ENCODE results near the gene TMTC2.

DNA sequence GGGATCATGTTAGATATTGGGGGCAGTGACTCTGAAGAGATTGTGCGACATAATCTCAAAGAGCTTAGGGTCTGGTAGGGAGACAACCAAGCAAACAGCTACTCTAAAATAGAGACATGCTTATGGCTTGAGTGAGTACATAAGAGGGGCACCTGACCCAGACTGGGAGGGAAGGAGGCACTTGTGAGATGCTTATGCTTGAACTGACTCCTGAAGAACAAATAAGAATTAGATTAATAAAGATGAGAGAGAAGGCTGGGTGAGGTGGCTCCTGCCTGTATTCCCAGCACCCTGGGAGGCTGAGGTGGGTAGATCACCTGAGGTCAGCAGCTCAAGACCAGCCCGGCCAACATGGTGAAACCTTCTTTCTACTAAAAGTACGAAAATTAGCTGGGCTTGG, 19.1 kb downstream of the TMTC2 start:
- no peak for TF ChIP-seq CTCF (IDR thresholded peaks at IDR 0.05; ENCODE audit: low read depth, low read length)
- TF ChIP-seq EZH2phosphoT487 (IDR thresholded peaks at IDR 0.05; ENCODE audit: low read depth) = no peak
